ENCODE data around the gene TBC1D22A.
"Not testable (repeated sequence)": the region's sequence is repeated elsewhere in the genome, so short reads cannot be mapped to it uniquely, and the experiment has no call there.

TBC1D22A gene

GRCh38 chr22:47114813-47115517, 352.5 kb downstream of the TBC1D22A start:
- DNase-seq (ENCODE audit: low read depth in 3 of 3, low spot score in 1 of 3): no peak

- no peak for DNase-seq (ENCODE audit: low read depth in 3 of 3, low spot score in 1 of 3)
Measured at GRCh38 chr22:47115518-47115890, 353.1 kb downstream of the TBC1D22A start.

- DNase-seq (ENCODE audit: low read depth in 3 of 3, low spot score in 1 of 3): no peak
Measured at GRCh38 chr22:47115921-47116320, 353.5 kb downstream of the TBC1D22A start.

- DNase-seq (ENCODE audit: low read depth in 3 of 3, low spot score in 1 of 3): no peak
Measured at GRCh38 chr22:47116426-47117341, 354.2 kb downstream of the TBC1D22A start.

DNA sequence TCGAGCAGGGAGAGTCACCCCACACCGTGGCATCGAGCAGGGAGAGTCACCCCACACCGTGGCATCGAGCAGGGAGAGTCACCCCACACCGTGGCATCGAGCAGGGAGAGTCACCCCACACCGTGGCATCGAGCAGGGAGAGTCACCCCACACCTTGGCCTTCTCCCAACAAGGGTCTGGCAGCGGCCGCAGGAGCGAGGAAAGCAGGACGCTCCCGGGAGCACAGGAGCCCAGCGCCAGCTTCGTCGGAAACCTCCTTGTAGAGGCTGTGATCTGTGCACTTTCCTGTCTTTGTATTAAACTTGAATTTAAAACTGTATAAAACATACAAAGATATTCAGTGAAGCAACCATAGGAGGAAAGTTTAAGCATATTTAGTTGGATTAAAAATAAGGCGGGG, 355.0 kb downstream of the TBC1D22A start:
- DNase-seq (ENCODE audit: low read depth in 3 of 3, low spot score in 1 of 3): not testable (repeated sequence)

DNA sequence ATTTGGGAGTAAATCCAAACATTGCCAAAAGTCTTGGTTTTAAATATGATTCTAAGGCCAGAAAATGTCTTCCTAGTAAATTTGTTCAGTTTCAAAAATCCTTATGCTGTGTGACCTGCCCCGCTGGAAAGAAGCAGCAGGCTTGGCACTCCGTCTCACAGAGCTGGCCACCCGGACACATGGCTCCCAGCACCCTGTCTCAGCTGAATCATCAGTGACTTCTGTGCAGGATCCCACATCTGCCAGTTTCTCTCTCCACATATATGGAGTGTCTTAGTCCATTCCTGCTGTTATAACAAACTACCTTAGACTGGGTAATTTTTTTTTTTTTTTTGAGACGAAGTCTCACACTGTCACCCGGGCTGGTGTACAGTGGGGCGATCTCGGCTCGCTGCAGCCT, 356.7 kb downstream of the TBC1D22A start:
- no peak for DNase-seq (ENCODE audit: low read depth in 3 of 3, low spot score in 1 of 3)

DNA sequence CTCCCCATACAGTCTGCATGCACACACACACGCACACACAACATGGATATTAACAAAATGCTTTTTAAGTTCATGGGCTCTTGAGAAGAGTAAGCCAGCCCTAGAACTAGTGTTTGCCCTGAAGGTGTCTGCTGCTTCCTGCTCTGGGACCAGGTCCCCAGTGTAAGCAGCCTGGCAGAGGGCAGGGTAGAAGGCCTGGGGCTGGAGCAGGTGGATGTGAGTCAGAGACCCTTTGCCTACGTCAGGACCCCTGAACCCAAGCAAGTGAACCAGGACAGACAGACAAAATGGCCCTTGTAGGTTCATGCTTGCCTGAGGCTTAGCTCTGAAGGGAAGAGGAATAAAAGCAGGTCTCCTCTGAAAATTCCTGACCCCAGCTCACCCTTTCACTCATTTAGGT, 357.9 kb downstream of the TBC1D22A start:
- no peak for DNase-seq (ENCODE audit: low read depth in 3 of 3, low spot score in 1 of 3)

DNA sequence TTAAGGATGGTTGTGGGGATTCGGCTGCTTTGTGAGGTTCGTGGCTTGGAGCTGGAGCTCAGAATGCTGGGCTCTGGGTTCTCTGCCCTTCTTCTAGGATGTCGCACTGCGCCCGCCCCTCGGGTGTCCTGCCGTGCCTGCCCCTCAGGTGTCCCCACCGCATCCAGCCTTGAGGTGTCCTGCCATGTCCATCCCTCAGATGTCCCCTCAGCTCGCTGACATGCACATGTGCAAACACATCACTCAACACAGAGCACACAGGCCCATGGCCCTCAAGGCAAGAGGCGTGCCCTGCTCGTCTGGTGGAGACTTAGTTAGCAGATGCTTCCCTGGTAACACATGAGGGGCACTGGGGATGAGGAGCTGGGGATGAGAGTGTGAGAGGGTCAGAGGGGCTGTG, 359.3 kb downstream of the TBC1D22A start:
- DNase-seq (ENCODE audit: low read depth in 3 of 3, low spot score in 1 of 3): no peak

DNA sequence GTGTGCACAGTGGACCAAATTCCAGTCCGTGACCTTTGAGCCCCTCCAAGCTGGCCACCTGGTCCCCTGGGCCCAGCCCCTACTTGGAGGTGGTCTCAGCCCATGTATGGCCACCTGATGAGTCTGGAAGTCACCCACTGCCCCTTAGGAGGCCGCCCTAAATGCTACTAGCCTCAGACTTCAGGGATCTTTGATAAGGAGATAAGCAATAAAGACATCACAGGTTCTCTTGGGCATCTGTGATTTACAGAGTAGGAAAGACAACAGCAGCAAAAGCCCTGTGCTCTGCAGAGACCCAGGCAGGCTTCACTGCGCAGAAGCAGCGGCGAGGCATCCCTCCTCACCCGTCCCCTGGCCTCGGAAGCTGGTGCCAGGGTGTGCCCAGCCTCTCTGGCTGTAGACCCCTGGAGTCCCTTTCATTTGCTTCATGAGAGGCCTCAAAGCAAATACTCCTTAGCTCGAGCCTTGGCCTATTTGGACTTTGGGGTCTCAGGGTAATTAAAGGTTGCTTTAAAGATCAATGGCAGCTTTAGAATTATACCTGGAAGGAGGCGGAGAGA, 360.1 kb downstream of the TBC1D22A start:
- DNase-seq (ENCODE audit: low read depth in 3 of 3, low spot score in 1 of 3): no peak

DNA sequence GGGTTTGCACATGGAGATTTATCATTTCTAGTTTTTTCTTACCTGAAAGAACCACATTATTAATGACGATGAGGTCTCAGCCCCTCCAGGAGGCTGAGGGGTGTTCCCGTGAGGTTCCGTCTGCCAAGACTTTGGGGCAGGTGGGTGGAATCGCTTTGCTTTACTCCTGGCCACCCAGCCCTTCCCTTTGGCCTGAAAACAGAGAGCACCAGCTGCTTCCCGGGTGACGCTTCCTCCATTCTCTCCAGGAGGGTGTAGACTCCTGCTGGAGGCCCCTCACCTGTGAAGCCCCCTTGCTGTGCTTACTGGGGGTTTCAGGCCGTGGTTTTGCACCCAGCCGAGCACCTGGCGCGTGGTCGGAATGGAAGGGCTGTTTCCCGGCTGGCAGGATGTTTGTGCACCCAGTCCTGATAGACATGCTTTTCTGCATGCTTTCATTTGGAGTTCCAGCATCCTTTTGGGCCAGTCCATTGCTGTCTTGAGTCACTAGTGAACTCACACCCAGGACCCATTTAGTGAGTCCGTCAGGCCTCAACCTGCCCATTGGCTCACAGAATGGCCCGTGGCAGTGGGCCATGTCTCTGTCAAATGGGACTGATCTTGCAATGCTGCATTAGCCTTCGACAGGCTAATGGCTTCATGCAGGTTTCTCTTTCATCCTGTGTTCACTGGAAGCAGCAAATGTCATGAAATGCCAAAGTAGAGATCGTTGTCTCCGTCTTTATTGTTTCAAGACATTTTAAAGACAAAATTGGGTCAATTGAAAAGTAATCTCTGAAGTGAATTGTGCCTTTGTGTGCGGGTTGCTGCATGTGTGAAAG, 360.8 kb downstream of the TBC1D22A start:
- DNase-seq (ENCODE audit: low read depth in 3 of 3, low spot score in 1 of 3): no peak

- DNase-seq (ENCODE audit: low read depth in 3 of 3, low spot score in 1 of 3): no peak
Measured at GRCh38 chr22:47123827-47124442, 361.5 kb downstream of the TBC1D22A start.

DNA sequence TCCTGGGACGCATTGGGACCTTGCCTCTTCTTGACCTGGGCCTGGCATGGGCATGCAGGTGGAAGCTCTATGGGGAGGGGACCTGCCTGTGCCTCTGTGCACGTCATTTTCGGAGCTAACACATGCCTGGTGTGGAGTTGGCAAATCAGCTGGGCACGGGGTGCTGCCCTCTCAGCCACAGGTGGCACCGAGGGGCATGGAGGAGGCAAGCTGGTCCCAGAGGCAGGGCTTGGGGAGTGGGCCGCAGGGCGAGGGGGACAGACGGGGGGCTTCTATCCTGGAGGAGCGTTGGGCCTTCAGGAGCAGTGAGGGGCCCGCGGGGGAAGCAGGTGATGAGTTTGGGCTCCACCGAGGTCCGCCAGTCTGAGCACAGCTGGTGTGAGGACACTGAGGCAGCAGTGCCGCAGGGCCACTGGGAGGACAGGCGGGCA, 362.0 kb downstream of the TBC1D22A start:
- DNase-seq (ENCODE audit: low read depth in 3 of 3, low spot score in 1 of 3): no peak

GRCh38 chr22:47124961-47125360, 362.5 kb downstream of the TBC1D22A start:
- no peak for DNase-seq (ENCODE audit: low read depth in 3 of 3, low spot score in 1 of 3)

DNA sequence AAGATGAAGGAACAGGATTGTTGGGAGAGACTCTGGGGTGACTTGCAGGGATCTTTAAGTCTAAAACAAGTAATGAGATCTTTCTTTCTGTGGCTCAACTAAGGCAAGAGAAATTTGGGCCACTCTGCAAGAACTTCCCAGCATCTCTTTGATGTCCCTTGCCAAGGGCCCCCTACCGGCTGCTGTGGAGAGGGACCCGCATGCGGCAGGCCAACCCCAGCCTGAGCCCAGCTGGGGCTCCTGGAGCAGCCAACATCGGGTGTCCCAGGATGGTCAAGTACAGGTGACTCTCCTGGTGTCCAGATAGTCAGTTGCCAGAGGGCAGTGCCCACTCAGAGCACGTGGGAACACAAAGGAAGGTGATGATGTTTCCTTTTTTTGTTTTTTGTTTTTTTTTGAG, 363.2 kb downstream of the TBC1D22A start:
- no peak for DNase-seq (ENCODE audit: low read depth in 3 of 3, low spot score in 1 of 3)

DNA sequence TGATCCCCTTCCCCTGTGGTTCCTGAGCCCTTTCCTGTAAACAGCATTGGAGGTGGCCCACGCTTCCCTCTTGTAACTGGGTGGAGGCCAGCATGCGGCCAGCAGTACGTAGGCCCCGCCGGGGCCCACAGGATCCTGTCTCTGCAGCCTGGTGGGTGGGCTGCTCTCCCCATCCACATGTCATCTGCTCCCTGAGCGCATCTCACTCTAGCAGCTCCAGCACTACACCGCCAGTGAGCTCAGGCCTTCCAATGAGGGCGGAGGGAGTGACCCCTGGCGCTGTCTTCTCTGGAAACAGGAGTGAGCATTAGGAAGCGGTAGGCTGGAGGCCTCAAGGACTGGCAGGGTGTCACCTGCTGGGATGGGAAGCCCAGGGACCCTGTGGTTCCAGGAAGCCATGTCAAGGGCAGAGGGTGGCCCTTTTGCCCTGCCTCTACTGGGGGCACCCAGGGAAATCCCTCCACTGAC, 363.9 kb downstream of the TBC1D22A start:
- DNase-seq (ENCODE audit: low read depth in 3 of 3, low spot score in 1 of 3): no peak

- DNase-seq (ENCODE audit: low read depth in 3 of 3, low spot score in 1 of 3): no peak
Measured at GRCh38 chr22:47127441-47127871, 365.0 kb downstream of the TBC1D22A start.

GRCh38 chr22:47128216-47128615, 365.8 kb downstream of the TBC1D22A start:
- no peak for DNase-seq (ENCODE audit: low read depth in 3 of 3, low spot score in 1 of 3)

DNA sequence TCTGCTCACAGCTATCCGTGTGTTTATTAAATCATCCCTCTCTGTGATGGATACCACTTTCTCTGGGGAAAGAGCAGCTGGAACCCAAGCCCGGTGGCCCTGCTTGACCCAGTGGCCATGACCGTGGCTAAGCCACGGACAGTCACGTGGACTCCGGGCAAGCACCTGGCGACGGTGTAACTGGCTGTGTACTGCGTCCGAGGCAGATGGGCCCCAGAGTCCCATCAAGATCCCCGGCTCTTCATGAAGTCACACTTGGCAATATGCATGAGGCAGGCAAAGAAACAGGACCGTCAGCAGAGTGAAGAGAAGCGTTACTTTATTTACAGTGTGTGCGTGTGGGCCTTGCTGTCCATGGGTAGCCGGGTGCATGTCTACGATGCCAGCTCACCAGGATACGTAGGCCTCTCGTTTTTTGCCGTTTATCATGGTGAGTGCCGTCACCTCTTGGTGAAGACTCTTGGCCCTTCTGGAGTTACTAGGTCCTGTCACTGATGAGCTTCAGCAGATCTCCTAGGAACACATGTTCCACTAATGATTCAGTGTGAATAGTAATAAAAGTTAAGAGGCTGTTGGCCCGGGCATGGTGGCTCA, 366.3 kb downstream of the TBC1D22A start:
- DNase-seq (ENCODE audit: low read depth in 3 of 3, low spot score in 1 of 3): no peak

- no peak for DNase-seq (ENCODE audit: low read depth in 3 of 3, low spot score in 1 of 3)
Measured at GRCh38 chr22:47129902-47130635, 367.6 kb downstream of the TBC1D22A start.
